Measurements from ENCODE around the gene UGT2B7. TPM values are rescaled to one million over a fixed set of nuclear protein-coding genes. Genes with fewer than 3 reads are reported as not detected.

UGT2B7 gene
- total and polyA plus RNA-seq, 2 experiments from 2014 or later = 90.0 to 125 TPM

DNA sequence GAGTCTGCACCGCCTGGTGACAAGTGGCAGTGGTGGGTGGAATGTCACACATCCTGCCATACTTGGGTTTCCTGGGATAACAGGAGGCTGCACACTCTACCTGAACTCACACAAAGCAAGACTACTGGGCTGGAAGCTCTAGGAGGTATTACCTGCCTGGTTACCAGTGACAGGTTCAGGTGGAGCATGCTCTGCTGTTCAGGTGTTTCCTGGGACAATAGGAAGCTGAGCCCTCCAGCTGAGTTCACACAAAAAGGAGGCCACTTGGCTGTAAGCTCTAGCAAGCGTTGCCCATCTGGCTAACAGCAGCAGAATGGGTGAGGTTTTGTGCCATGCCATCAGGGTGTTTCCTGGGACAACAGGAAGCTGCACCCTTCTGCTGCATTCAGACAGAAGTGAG is 17.4 kb upstream of the UGT2B7 start:
- Histone ChIP-seq H3K4me3 (no peak overlapping the region), H3K4me2 (no peak overlapping the region), H3K27me3 (no peaks in the 10 kb centered on the region), H4K20me1 (ENCODE audit: insufficient read depth, poor library complexity, severe bottlenecking) (no peaks in the 10 kb centered on the region), H3K36me3 (replicated peaks; ENCODE audit: insufficient read depth, low read depth) (no peaks in the 10 kb centered on the region), H3K9me2 (replicated peaks; ENCODE audit: insufficient read depth) (no peaks in the 10 kb centered on the region), H3K79me2 (no peaks in the 10 kb centered on the region), H3K4me1 (ENCODE audit: insufficient read depth) (no peaks in the 10 kb centered on the region), H3K27ac (no peak overlapping the region), H2AFZ (no peak overlapping the region), H3K9me3 (ENCODE audit: low read depth) (no peaks in the 10 kb centered on the region)
- DNase-seq (ENCODE audit: low spot score) = no peak
- TF ChIP-seq EZH2phosphoT487 (IDR thresholded peaks at IDR 0.05; ENCODE audit: low read depth, severe bottlenecking, unreplicated experiment) = no peak
- no peak for TF ChIP-seq EZH2 (IDR thresholded peaks at IDR 0.05; ENCODE audit: borderline replicate concordance)
- TF ChIP-seq CTCF (IDR thresholded peaks at IDR 0.05; ENCODE audit: poor library complexity) = no peak
- WGBS (ENCODE audit: low lambda C conversion rate, missing lambda C conversion rate) = 92% methylated on average over 2 of the region's 2 CpGs

- TF ChIP-seq CTCF (IDR thresholded peaks at IDR 0.05; ENCODE audit: poor library complexity) (no peak), EZH2 (IDR thresholded peaks at IDR 0.05; ENCODE audit: borderline replicate concordance) (no peak), EZH2phosphoT487 (IDR thresholded peaks at IDR 0.05; ENCODE audit: low read depth, severe bottlenecking, unreplicated experiment) (no peak)
- WGBS (ENCODE audit: low lambda C conversion rate, missing lambda C conversion rate) = 88% methylated on average over 2 of the region's 2 CpGs
Observed at GRCh38 chr4:69088473-69088872, 7.8 kb upstream of the UGT2B7 start.

GRCh38 chr4:69089388-69089787 is 6.9 kb upstream of the UGT2B7 start:
- Histone ChIP-seq H3K36me3 (replicated peaks; ENCODE audit: insufficient read depth, low read depth) (no peaks in the 10 kb centered on the region), H2AFZ (no peak overlapping the region), H3K9me2 (replicated peaks; ENCODE audit: insufficient read depth) (no peaks in the 10 kb centered on the region), H3K27me3 (no peaks in the 10 kb centered on the region), H3K4me2 (no peak overlapping the region), H3K79me2 (no peaks in the 10 kb centered on the region), H3K27ac (no peak overlapping the region), H4K20me1 (ENCODE audit: insufficient read depth, poor library complexity, severe bottlenecking) (no peaks in the 10 kb centered on the region), H3K4me1 (ENCODE audit: insufficient read depth) (no peaks in the 10 kb centered on the region), H3K9me3 (ENCODE audit: low read depth) (no peaks in the 10 kb centered on the region), H3K4me3 (no peak overlapping the region)
- TF ChIP-seq EZH2phosphoT487 (IDR thresholded peaks at IDR 0.05; ENCODE audit: low read depth, severe bottlenecking, unreplicated experiment) = no peak
- TF ChIP-seq CTCF (IDR thresholded peaks at IDR 0.05; ENCODE audit: poor library complexity) = no peak
- TF ChIP-seq EZH2 (IDR thresholded peaks at IDR 0.05; ENCODE audit: borderline replicate concordance) = no peak
- no peak for DNase-seq (ENCODE audit: low spot score)
- 84% methylated on average over 1 of the region's 1 CpG for WGBS (ENCODE audit: low lambda C conversion rate, missing lambda C conversion rate)

More at GRCh38 chr4:69088473-69088872, 7.8 kb upstream of the UGT2B7 start:
- no peaks in the 10 kb centered on the region for H4K20me1 ChIP-seq (ENCODE audit: insufficient read depth, poor library complexity, severe bottlenecking)
- no peaks in the 10 kb centered on the region for H3K79me2 ChIP-seq
- no peak for DNase-seq (ENCODE audit: low spot score)
- H3K27me3 ChIP-seq = no peaks in the 10 kb centered on the region
- H3K9me2 ChIP-seq (replicated peaks; ENCODE audit: insufficient read depth) = no peaks in the 10 kb centered on the region
- H3K9me3 ChIP-seq (ENCODE audit: low read depth) = no peaks in the 10 kb centered on the region
- no peak overlapping the region for H3K27ac ChIP-seq
- H3K36me3 ChIP-seq (replicated peaks; ENCODE audit: insufficient read depth, low read depth) = no peaks in the 10 kb centered on the region
- H3K4me3 ChIP-seq = no peak overlapping the region
- no peak overlapping the region for H3K4me2 ChIP-seq
- H3K4me1 ChIP-seq (ENCODE audit: insufficient read depth) = no peaks in the 10 kb centered on the region
- H2AFZ ChIP-seq = no peak overlapping the region

DNA sequence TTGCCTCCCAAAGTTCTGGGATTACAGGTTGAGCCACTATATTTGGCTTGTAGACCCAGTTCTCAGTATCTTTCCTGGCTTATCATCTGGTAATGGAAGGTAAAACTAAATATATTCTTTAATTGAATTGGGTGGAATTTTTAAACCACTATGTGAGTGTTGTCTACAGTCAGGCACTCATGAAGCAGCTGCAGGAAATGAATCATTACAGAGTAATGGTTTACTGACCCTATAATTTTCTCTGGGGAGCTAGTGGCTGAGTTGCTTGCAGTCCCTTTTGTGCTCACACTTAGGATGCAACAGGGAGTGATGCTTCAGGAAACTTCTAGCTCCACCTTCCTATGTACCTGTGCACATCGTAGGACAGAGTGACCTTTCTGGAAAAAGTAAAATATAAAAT is 4.1 kb upstream of the UGT2B7 start:
- Histone ChIP-seq H2AFZ (no peak overlapping the region), H3K4me2 (no peak overlapping the region)

More for the DNA sequence above, 4.1 kb upstream of the UGT2B7 start:
- no peaks in the 10 kb centered on the region for H3K27me3 ChIP-seq
- H3K9me3 ChIP-seq (ENCODE audit: low read depth) = no peaks in the 10 kb centered on the region
- WGBS (ENCODE audit: low lambda C conversion rate, missing lambda C conversion rate) = 91% methylated on average over 1 of the region's 1 CpG
- H3K4me3 ChIP-seq = no peak overlapping the region
- H3K79me2 ChIP-seq = no peaks in the 10 kb centered on the region
- DNase-seq (ENCODE audit: low spot score) = no peak
- no peak overlapping the region for H3K27ac ChIP-seq
- H3K36me3 ChIP-seq (replicated peaks; ENCODE audit: insufficient read depth, low read depth) = no peaks in the 10 kb centered on the region
- H4K20me1 ChIP-seq (ENCODE audit: insufficient read depth, poor library complexity, severe bottlenecking) = no peaks in the 10 kb centered on the region
- TF ChIP-seq EZH2 (IDR thresholded peaks at IDR 0.05; ENCODE audit: borderline replicate concordance) (no peak), EZH2phosphoT487 (IDR thresholded peaks at IDR 0.05; ENCODE audit: low read depth, severe bottlenecking, unreplicated experiment) (no peak), CTCF (IDR thresholded peaks at IDR 0.05; ENCODE audit: poor library complexity) (no peak)
- H3K9me2 ChIP-seq (replicated peaks; ENCODE audit: insufficient read depth) = no peaks in the 10 kb centered on the region
- peaks cover 13% of the 10 kb centered on the region for H3K4me1 ChIP-seq (ENCODE audit: insufficient read depth)

Measured in hepatocyte (in vitro differentiated cells).